H1 (cell line): ENCODE results near the gene APBB1. TPM values are rescaled to one million over a fixed set of nuclear protein-coding genes. Genes with fewer than 3 reads are reported as not detected.

Source experiments
- CTCF ChIA-PET: fragments of 300-600 bp; sonication (Branson Sonifier 250); formaldehyde crosslinking; loops from one replicate; lab custom pipeline; 2021; ENCODE audit not compliant: partially characterized antibody; lab: Charles Lee
- POLR2A ChIA-PET: fragments of 300-600 bp; sonication (Branson Sonifier 250); formaldehyde crosslinking; loops from one replicate; lab custom pipeline; 2021; ENCODE audit warnings: inconsistent platforms; ENCODE audit not compliant: partially characterized antibody; lab: Charles Lee
- DNase-seq, 2 experiments: peaks; one replicate each; pipeline versions ENCODE4 v3.0.0 to v3.0.0-alpha.2; 2010 to 2022; ENCODE audit warnings: low spot score in 2 of 2, low read depth in 1 of 2, mixed read lengths in 1 of 2
- FAIRE-seq: peaks from 2 replicates; lab custom pipeline; 2011; peaks lifted over from hg19 to GRCh38; lab: Jason Lieb, UNC
- H2AFZ ChIP-seq: 2 replicates; pipeline ENCODE4 v1.8.1; 2012; ENCODE audit warnings: low read length, inconsistent platforms
- H2AK5ac ChIP-seq: 2 replicates; pipeline ENCODE4 v1.6.1; 2013; ENCODE audit warnings: low read depth, low read length
- H2BK120ac ChIP-seq: replicated peaks from 2 replicates; pipeline ENCODE3; 2013; ENCODE audit warnings: low read depth, low read length, inconsistent platforms
- H2BK12ac ChIP-seq: 2 replicates; pipeline ENCODE4 v1.6.1; 2013; ENCODE audit warnings: low read depth, low read length
- H2BK15ac ChIP-seq: 2 replicates; pipeline ENCODE4 v1.6.1; 2013; ENCODE audit warnings: low read length
- H2BK20ac ChIP-seq: 2 replicates; pipeline ENCODE4 v1.6.1; 2013; ENCODE audit warnings: low read length
- H2BK5ac ChIP-seq: 2 replicates; pipeline ENCODE4 v1.6.1; 2013; ENCODE audit warnings: low read depth, low read length
- H3K14ac ChIP-seq: 2 replicates; pipeline ENCODE4 v1.6.1; 2013; ENCODE audit warnings: inconsistent platforms; ENCODE audit not compliant: insufficient read length
- H3K18ac ChIP-seq: 2 replicates; pipeline ENCODE4 v1.6.1; 2013; ENCODE audit warnings: low read length; ENCODE audit errors: extremely low read depth
- H3K23ac ChIP-seq: 2 replicates; pipeline ENCODE4 v1.6.1; 2013; ENCODE audit warnings: inconsistent platforms; ENCODE audit not compliant: insufficient read length
- H3K23me2 ChIP-seq: 2 replicates; pipeline ENCODE4 v1.6.1; 2013; ENCODE audit warnings: low read depth, low read length
- H3K27ac ChIP-seq: 2 replicates; pipeline ENCODE4 v1.6.1; 2011; ENCODE audit warnings: low read depth, low read length, inconsistent platforms
- H3K27me3 ChIP-seq, 4 experiments: replicated peaks in 1 of 4; 1 replicate in 1 of 4; 2 replicates in 3 of 4; pipeline versions ENCODE4 v1.6.1 to v1.8.1; 2011 to 2013; ENCODE audit warnings: low read length in 3 of 4, mild to moderate bottlenecking in 3 of 4, inconsistent platforms in 2 of 4, mixed read lengths in 2 of 4, moderate library complexity in 1 of 4; ENCODE audit not compliant: control insufficient read depth in 3 of 4, insufficient read depth in 3 of 4; ENCODE audit errors: extremely low read depth in 1 of 4
- H3K36me3 ChIP-seq, 4 experiments: 2 replicates each; pipeline versions ENCODE4 v1.6.1 to v1.8.1; 2011 to 2013; ENCODE audit warnings: mild to moderate bottlenecking in 4 of 4, low read length in 3 of 4, moderate library complexity in 2 of 4, control low read depth in 1 of 4, inconsistent platforms in 1 of 4; ENCODE audit not compliant: insufficient read depth in 4 of 4, control insufficient read depth in 2 of 4
- H3K4ac ChIP-seq: replicated peaks from 2 replicates; pipeline ENCODE3; 2013; ENCODE audit warnings: low read length, low read depth, mixed read lengths, inconsistent platforms; ENCODE audit not compliant: insufficient read length
- H3K4me1 ChIP-seq, 4 experiments: replicated peaks in 1 of 4; 1 replicate in 1 of 4; 2 replicates in 3 of 4; pipeline versions ENCODE4 v1.6.1 to v1.8.1; 2011 to 2013; ENCODE audit warnings: low read length in 3 of 4, inconsistent platforms in 2 of 4, mixed read lengths in 1 of 4; ENCODE audit not compliant: insufficient read depth in 4 of 4, control insufficient read depth in 3 of 4
- H3K4me2 ChIP-seq, 2 experiments: 2 replicates each; pipeline versions ENCODE4 v1.6.1 to v1.8.1; 2011 to 2013; ENCODE audit warnings: low read depth in 2 of 2, low read length in 2 of 2, control low read depth in 1 of 2, inconsistent platforms in 1 of 2, mild to moderate bottlenecking in 1 of 2; ENCODE audit not compliant: insufficient read depth in 1 of 2
- H3K4me3 ChIP-seq, 4 experiments: fragments of 200-600, 300-600 bp in 1 of 4; sonication (generic), shearing (Covaris generic), sonication (Bioruptor Twin) in 1 of 4; 2 replicates each; pipeline versions ENCODE4 v1.5.1 to v1.8.1; 2011 to 2016; ENCODE audit warnings: low read length in 4 of 4, low read depth in 3 of 4, control low read depth in 2 of 4, inconsistent platforms in 2 of 4, mild to moderate bottlenecking in 2 of 4, mixed read lengths in 1 of 4, moderate library complexity in 1 of 4; ENCODE audit not compliant: insufficient read depth in 2 of 4; ENCODE audit errors: extremely low read depth in 1 of 4
- H3K56ac ChIP-seq: replicated peaks from 2 replicates; pipeline ENCODE3; 2013; ENCODE audit warnings: low read depth, mild to moderate bottlenecking, mixed read lengths, low read length, inconsistent platforms; ENCODE audit not compliant: insufficient read length
- H3K79me1 ChIP-seq: 2 replicates; pipeline ENCODE4 v1.6.1; 2013; ENCODE audit warnings: low read depth, low read length, control low read depth
- H3K79me2 ChIP-seq, 2 experiments: 2 replicates each; pipeline versions ENCODE4 v1.6.1 to v1.8.1; 2012 to 2013; ENCODE audit warnings: low read length in 2 of 2, mild to moderate bottlenecking in 2 of 2, inconsistent platforms in 1 of 2; ENCODE audit not compliant: insufficient read depth in 2 of 2, control insufficient read depth in 1 of 2
- H3K9ac ChIP-seq, 4 experiments: replicated peaks in 1 of 4; 1 replicate in 1 of 4; 2 replicates in 3 of 4; pipeline versions ENCODE4 v1.6.1 to v1.8.1; 2011 to 2013; ENCODE audit warnings: low read depth in 3 of 4, low read length in 3 of 4, control low read depth in 2 of 4, mild to moderate bottlenecking in 2 of 4, moderate library complexity in 2 of 4, inconsistent platforms in 1 of 4; ENCODE audit errors: extremely low read depth in 1 of 4
- H3K9me3 ChIP-seq, 2 experiments: 2 replicates each; pipeline versions ENCODE4 v1.6.1 to v1.8.1; 2012 to 2013; ENCODE audit warnings: mild to moderate bottlenecking in 2 of 2, moderate library complexity in 2 of 2, control low read depth in 1 of 2, inconsistent platforms in 1 of 2, low read depth in 1 of 2, low read length in 1 of 2, mixed read lengths in 1 of 2; ENCODE audit not compliant: insufficient read depth in 2 of 2
- H4K20me1 ChIP-seq, 2 experiments: replicated peaks in 1 of 2; 2 replicates each; pipeline versions ENCODE3 to v1.8.1; 2011 to 2013; ENCODE audit warnings: inconsistent platforms in 2 of 2, low read length in 2 of 2, mild to moderate bottlenecking in 1 of 2; ENCODE audit not compliant: insufficient read depth in 2 of 2, control insufficient read depth in 1 of 2
- H4K5ac ChIP-seq: 2 replicates; pipeline ENCODE4 v1.6.1; 2013; ENCODE audit warnings: low read length, low read depth, mixed read lengths, inconsistent platforms; ENCODE audit not compliant: insufficient read length
- H4K8ac ChIP-seq: 2 replicates; pipeline ENCODE4 v1.8.0; 2013; ENCODE audit warnings: mild to moderate bottlenecking, moderate library complexity, low read length, inconsistent platforms; ENCODE audit not compliant: insufficient read depth; ENCODE audit errors: extremely low read depth
- H4K91ac ChIP-seq: replicated peaks from 2 replicates; pipeline ENCODE3; 2013; ENCODE audit warnings: low read length, mixed read lengths, inconsistent platforms; ENCODE audit not compliant: insufficient read length
- ASH2L ChIP-seq: fragments of 200-600, 300-600 bp; sonication (generic); IDR thresholded peaks from one replicate; pipeline ENCODE4 v1.7.1; 2017; ENCODE audit warnings: low read length
- CREB1 ChIP-seq: IDR thresholded peaks from 2 replicates; pipeline ENCODE4 v1.6.1; 2012; ENCODE audit warnings: inconsistent platforms
- FOSL1 ChIP-seq: IDR thresholded peaks from 2 replicates; pipeline ENCODE4 v1.6.1; 2011; ENCODE audit warnings: mild to moderate bottlenecking, low read depth, low read length, moderate library complexity; ENCODE audit not compliant: insufficient read depth
- POLR2AphosphoS5 ChIP-seq: IDR thresholded peaks from 2 replicates; pipeline ENCODE4 v1.6.1; 2011; ENCODE audit warnings: low read depth, low read length
- RBBP5 ChIP-seq: IDR thresholded peaks from 2 replicates; pipeline ENCODE4 v1.7.1; 2012; ENCODE audit warnings: low read depth, mild to moderate bottlenecking, inconsistent platforms, low read length, moderate library complexity, borderline replicate concordance
- SIN3A ChIP-seq, 2 experiments: IDR thresholded peaks in 1 of 2; conservative IDR thresholded peaks in 1 of 2; 2 replicates each; pipeline ENCODE4 v1.6.1; 2011 to 2012; ENCODE audit warnings: low read length in 2 of 2, improper control_type of control experiment in 1 of 2, low read depth in 1 of 2, mild to moderate bottlenecking in 1 of 2
- TCF12 ChIP-seq: IDR thresholded peaks from 2 replicates; pipeline ENCODE4 v1.6.1; 2011; ENCODE audit warnings: low read depth, mild to moderate bottlenecking, low read length
- TEAD4 ChIP-seq: IDR thresholded peaks from 2 replicates; pipeline ENCODE4 v1.6.1; 2012; ENCODE audit warnings: low read depth, low read length, inconsistent platforms, mixed read lengths
- WGBS, 2 experiments: shearing (Covaris generic) in 1 of 2; methylation state at CpG; one replicate each; pipeline versions ENCODE4 v1.1.6 to v1.1.7; 2013 to 2015; ENCODE audit warnings: low lambda C conversion rate in 2 of 2, mixed read lengths in 2 of 2, inconsistent platforms in 1 of 2, low coverage in 1 of 2, missing lambda C conversion rate in 1 of 2; ENCODE audit not compliant: insufficient replicate concordance in 2 of 2, insufficient coverage in 1 of 2, insufficient read length in 1 of 2; ENCODE audit errors: extremely low coverage in 1 of 2, missing lambda C conversion rate in 1 of 2; 5-methylcytosine and 5-hydroxymethylcytosine counted together
- polyA plus RNA-seq, 7 experiments: library from polyadenylated mRNA; depleted of rRNA in 3 of 7; stranded (reverse) in 5 of 7; unstranded in 2 of 7; fragments of >200 nt in 5 of 7; fragments of 200-250 nt in 2 of 7; gene quantifications; 1 replicate in 5 of 7; 2 replicates in 1 of 7; 4 replicates in 1 of 7; pipeline versions ENCODE4 v1.2.1 to v1.2.3, GENCODE V29; 2011 to 2013; ENCODE audit warnings: missing spikeins in 2 of 7, mixed read lengths in 2 of 7
- total RNA-seq: library from RNA; stranded (reverse); fragmentation: NEBNext Ultra II Directional; extraction: Animal tissue kit (Norgen Biotek cat#: 25700); gene quantifications from 2 replicates; pipeline ENCODE4 v1.2.1, GENCODE V29; 2021
- TF ChIP-seq, protein P1 (sequence below): IDR thresholded peaks from 2 replicates; pipeline ENCODE4 v1.6.1; 2012; ENCODE audit warnings: inconsistent platforms

Gene APBB1
- total and polyA plus RNA-seq, 2 of the 8 experiments (the other 6 are each of a cell fraction or from before 2014, with no cell fraction given) = 23.9 to 33.1 TPM

DNA sequence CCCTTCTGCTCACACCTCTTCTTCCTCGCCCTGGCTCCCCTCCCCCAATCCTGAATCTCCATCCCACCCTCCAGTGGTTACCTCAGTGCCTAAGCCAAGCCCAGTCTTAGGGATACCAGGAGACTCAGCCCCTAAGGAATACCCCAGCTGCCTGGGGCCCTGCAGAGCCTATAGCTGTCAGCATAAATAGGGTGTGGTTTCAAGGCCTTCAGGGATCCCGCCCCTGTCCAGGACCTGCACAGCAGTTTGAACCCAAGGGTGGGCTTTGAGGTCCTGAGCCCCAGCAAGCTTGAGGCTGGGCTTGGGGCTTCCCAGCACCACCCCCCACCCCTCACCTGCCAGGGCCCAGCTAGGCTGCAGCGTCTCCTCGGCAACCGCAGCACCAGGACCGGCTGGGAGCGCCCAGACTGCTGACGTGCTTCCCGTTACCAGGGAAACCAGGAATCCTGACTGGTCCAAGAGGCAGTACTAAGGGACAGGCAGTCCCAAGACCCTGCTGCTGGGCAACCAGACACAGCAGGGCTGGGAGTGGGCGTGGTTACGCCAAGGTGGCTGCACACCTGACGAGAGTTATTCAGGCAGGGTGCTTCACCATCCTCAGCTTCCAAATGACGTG is 13.7 kb downstream of the APBB1 start:
- Histone ChIP-seq H3K18ac (no peak overlapping the region), H3K4me2 (peak overlapping the region; percentile 19 to 51), H3K9me3 (no peaks in the 10 kb centered on the region), H2BK5ac (no peak overlapping the region), H3K56ac (no peak overlapping the region), H3K14ac (no peak overlapping the region), H2AFZ (no peak overlapping the region), H2BK120ac (no peak overlapping the region), H3K4ac (no peak overlapping the region), H4K8ac (no peak overlapping the region), H3K23me2 (no peaks in the 10 kb centered on the region), H3K27ac (peak overlapping the region; percentile 28; the same call in 1 of the 2 replicates), H3K79me1 (no peaks in the 10 kb centered on the region), H2AK5ac (no peak overlapping the region), H3K27me3 (no peaks in the 10 kb centered on the region), H3K36me3 (peaks cover 0 to 2% (median 0%) of the 10 kb centered on the region in 4 experiments; a peak in 1 of 8 replicates), H2BK20ac (no peak overlapping the region), H3K79me2 (no peaks in the 10 kb centered on the region), H4K91ac (no peak overlapping the region), H3K4me3 (peak overlapping the region in 2 of 4 experiments; percentile 10 to 23; a peak in 4 of 8 replicates), H3K9ac (no peak overlapping the region; a peak in 1 of 7 replicates), H3K23ac (no peak overlapping the region), H2BK15ac (no peak overlapping the region), H4K5ac (no peak overlapping the region), H3K4me1 (peaks cover 8 to 15% (median 10%) of the 10 kb centered on the region in 4 experiments), H2BK12ac (no peak overlapping the region), H4K20me1 (peaks cover 2 to 14% of the 10 kb centered on the region in 2 experiments)
- TF ChIP-seq, protein P1, sequence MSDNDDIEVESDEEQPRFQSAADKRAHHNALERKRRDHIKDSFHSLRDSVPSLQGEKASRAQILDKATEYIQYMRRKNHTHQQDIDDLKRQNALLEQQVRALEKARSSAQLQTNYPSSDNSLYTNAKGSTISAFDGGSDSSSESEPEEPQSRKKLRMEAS = 0 out of 2 replicates have a peak, but pooled peaks have one; percentile 27
- TF ChIP-seq CREB1 (peak; percentile 63), SIN3A (conservative IDR thresholded peaks at IDR 0.05 in 1 of 2, IDR thresholded peaks at IDR 0.05 in 1 of 2; ENCODE audit: low read depth in 1 of 2, low read length in 2 of 2) (peak in 1 of 2 experiments; percentile 68; a peak in 2 of 4 replicates), TEAD4 (peak; percentile 91), TCF12 (no peak), RBBP5 (peak; percentile 51; the same call in 1 of the 2 replicates), ASH2L (peak; percentile 65), FOSL1 (no peak), POLR2AphosphoS5 (no peak)
- peak; percentile 27 to 86 for DNase-seq
- CTCF ChIA-PET = interaction anchor here (1.1 to 9.5 kb wide), 12 partner anchors 11 to 42 kb away, joined by 3 to 79 read pairs (median 6); partner anchors contain the start of genes HPX and SMPD1
- 14% methylated on average over 12 of the region's 13 CpGs; no CpG with 5 or more reads in 1 of the 2 experiments for WGBS, 2 experiments
- POLR2A ChIA-PET = interaction anchor here (0.7 to 3.0 kb wide), 3 partner anchors 13 to 49 kb away, joined by 3 to 10 read pairs (median 7); partner anchors contain the start of gene APBB1
- peak; percentile 86 for FAIRE-seq
